Liver (tissue), 9 donors: ENCODE data around the gene ZNF22. TPM values are rescaled to one million over a fixed set of nuclear protein-coding genes. Genes with fewer than 3 reads are reported as not detected.

Experiments used
- DNase-seq: peaks from one replicate; pipeline ENCODE4 v3.0.0-alpha.2; 2017; ENCODE audit warnings: low spot score
- H3K27ac ChIP-seq, 2 donors: one replicate each; pipeline ENCODE4 v1.7.0; 2013; ENCODE audit warnings: inconsistent platforms in 2 of 2, low read length in 2 of 2, control low read depth in 1 of 2, low read depth in 1 of 2, mild to moderate bottlenecking in 1 of 2
- H3K27me3 ChIP-seq, 4 donors: one replicate each; pipeline versions ENCODE4 v1.6.1 to v1.7.0; 2013; ENCODE audit warnings: low read length in 3 of 4, inconsistent platforms in 1 of 4, mild to moderate bottlenecking in 1 of 4, moderate library complexity in 1 of 4; ENCODE audit not compliant: control insufficient read depth in 4 of 4, insufficient read depth in 4 of 4
- H3K36me3 ChIP-seq, 4 donors: one replicate each; pipeline versions ENCODE4 v1.6.1 to v1.7.0; 2013; ENCODE audit warnings: low read length in 3 of 4, mild to moderate bottlenecking in 3 of 4, low read depth in 1 of 4, moderate library complexity in 1 of 4; ENCODE audit not compliant: control insufficient read depth in 4 of 4, insufficient read depth in 3 of 4
- H3K4me1 ChIP-seq, 4 donors: one replicate each; pipeline versions ENCODE4 v1.6.1 to v1.7.0; 2013; ENCODE audit warnings: low read length in 3 of 4, mild to moderate bottlenecking in 3 of 4, moderate library complexity in 1 of 4; ENCODE audit not compliant: control insufficient read depth in 4 of 4, insufficient read depth in 4 of 4
- H3K4me3 ChIP-seq, 3 donors: one replicate each; pipeline versions ENCODE4 v1.6.1 to v1.7.0; 2013; ENCODE audit warnings: low read length in 3 of 3, control low read depth in 1 of 3, low read depth in 1 of 3, mild to moderate bottlenecking in 1 of 3
- H3K9ac ChIP-seq, 2 donors: one replicate each; pipeline ENCODE4 v1.7.0; 2013; ENCODE audit warnings: low read length in 2 of 2, mild to moderate bottlenecking in 2 of 2, moderate library complexity in 2 of 2, control low read depth in 1 of 2, low read depth in 1 of 2
- H3K9me3 ChIP-seq, 4 donors: one replicate each; pipeline versions ENCODE4 v1.6.1 to v1.7.0; 2013; ENCODE audit warnings: low read length in 3 of 4; ENCODE audit not compliant: control insufficient read depth in 4 of 4
- ATF3 ChIP-seq: IDR thresholded peaks from 2 replicates; pipeline ENCODE4 v1.6.1; 2016; ENCODE audit warnings: antibody characterized with exemption
- CTCF ChIP-seq: fragments of 150-350 bp; IDR thresholded peaks from 2 replicates; pipeline ENCODE4 v1.5.1; 2017; ENCODE audit warnings: improper control_type of control experiment, low read depth, low read length; ENCODE audit not compliant: missing input control
- EGR1 ChIP-seq, 2 donors: IDR thresholded peaks; 2 replicates each; pipeline ENCODE4 v1.6.1; 2016 to 2018; ENCODE audit warnings: antibody characterized with exemption in 2 of 2, low read depth in 2 of 2
- FOXA1 ChIP-seq: IDR thresholded peaks from 2 replicates; pipeline ENCODE4 v1.6.1; 2016; ENCODE audit warnings: antibody characterized with exemption
- FOXA2 ChIP-seq: IDR thresholded peaks from 2 replicates; pipeline ENCODE4 v1.6.1; 2016; ENCODE audit warnings: antibody characterized with exemption
- GABPA ChIP-seq, 2 donors: IDR thresholded peaks in 1 of 2; conservative IDR thresholded peaks in 1 of 2; 2 replicates each; pipeline ENCODE4 v1.6.1; 2016; ENCODE audit warnings: antibody characterized with exemption in 2 of 2, mild to moderate bottlenecking in 1 of 2, moderate library complexity in 1 of 2
- HNF4A ChIP-seq, 2 donors: conservative IDR thresholded peaks; 2 replicates each; pipeline ENCODE4 v1.6.1; 2016; ENCODE audit warnings: antibody characterized with exemption in 2 of 2, mild to moderate bottlenecking in 2 of 2
- HNF4G ChIP-seq: IDR thresholded peaks from 2 replicates; pipeline ENCODE4 v1.6.1; 2016; ENCODE audit warnings: antibody characterized with exemption
- JUND ChIP-seq, 2 donors: IDR thresholded peaks; 2 replicates each; pipeline ENCODE4 v1.6.1; 2016; ENCODE audit warnings: antibody characterized with exemption in 2 of 2
- MAX ChIP-seq: IDR thresholded peaks from 2 replicates; pipeline ENCODE4 v1.6.1; 2016; ENCODE audit warnings: antibody characterized with exemption
- NR2F2 ChIP-seq: IDR thresholded peaks from 2 replicates; pipeline ENCODE4 v1.6.1; 2016; ENCODE audit warnings: antibody characterized with exemption
- RAD21 ChIP-seq, 2 donors: IDR thresholded peaks; 2 replicates each; pipeline ENCODE4 v1.6.1; 2016; ENCODE audit warnings: antibody characterized with exemption in 2 of 2, mild to moderate bottlenecking in 2 of 2
- REST ChIP-seq: IDR thresholded peaks from 2 replicates; pipeline ENCODE4 v1.6.1; 2016; ENCODE audit warnings: antibody characterized with exemption, mild to moderate bottlenecking
- RXRA ChIP-seq, 2 donors: IDR thresholded peaks; 2 replicates each; pipeline ENCODE4 v1.6.1; 2017 to 2018; ENCODE audit warnings: antibody characterized with exemption in 2 of 2, mild to moderate bottlenecking in 1 of 2
- SP1 ChIP-seq: IDR thresholded peaks from 2 replicates; pipeline ENCODE4 v1.6.1; 2018; ENCODE audit warnings: antibody characterized with exemption, mild to moderate bottlenecking
- TAF1 ChIP-seq: conservative IDR thresholded peaks from 2 replicates; pipeline ENCODE4 v1.6.1; 2016; ENCODE audit warnings: antibody characterized with exemption, mild to moderate bottlenecking
- YY1 ChIP-seq: IDR thresholded peaks from 2 replicates; pipeline ENCODE4 v1.6.1; 2016; ENCODE audit warnings: antibody characterized with exemption, mild to moderate bottlenecking
- ZBTB33 ChIP-seq: IDR thresholded peaks from 2 replicates; pipeline ENCODE4 v1.6.1; 2016; ENCODE audit warnings: antibody characterized with exemption
- WGBS: extraction: QIAGEN DNeasy Blood & Tissue Kit; methylation state at CpG from one replicate; pipeline ENCODE4 v1.1.7; 2013; 5-methylcytosine and 5-hydroxymethylcytosine counted together
- polyA plus RNA-seq, 2 donors: library from polyadenylated mRNA; stranded (reverse) in 1 of 2; unstranded in 1 of 2; fragments of 200-250 nt in 1 of 2; fragments of >200 nt in 1 of 2; fragmentation: Nextera tagmentation in 1 of 2; extraction: Ambion mirVana in 1 of 2; gene quantifications; one replicate each; pipeline versions ENCODE4 v1.2.1 to v1.2.3, GENCODE V29; 2013 to 2015
- total RNA-seq, 2 donors: library from RNA; depleted of rRNA; stranded (reverse); fragments of >200 nt; gene quantifications; one replicate each; pipeline ENCODE4 v1.2.3, GENCODE V29; 2014
- donor health status: healthy.
- donor health status: healthy.
- donor health status: healthy.
- donor health status: healthy.
- donor health status: healthy.

The ZNF22 gene
- total and polyA plus RNA-seq, 4 donors: 10.3 to 22.6 (median 20.3) TPM

- H3K4me3 ChIP-seq: no peak overlapping the region
- 50% methylated on average over 11 of the region's 11 CpGs for WGBS
- peak overlapping the region; percentile 0 to 51 for H3K9ac ChIP-seq
- peaks cover 0 to 5% (median under 1%) of the 10 kb centered on the region in 4 donors for H3K36me3 ChIP-seq
- H3K27ac ChIP-seq: peak overlapping the region; percentile 91 to 94
- H3K27me3 ChIP-seq: no peaks in the 10 kb centered on the region
- DNase-seq: no peak
- peaks cover 30 to 48% (median 40%) of the 10 kb centered on the region in 4 donors for H3K4me1 ChIP-seq
- no peaks in the 10 kb centered on the region for H3K9me3 ChIP-seq
- TF ChIP-seq NR2F2 (no peak), REST (no peak), HNF4G (no peak), GABPA (IDR thresholded peaks at IDR 0.05 in 1 of 2, conservative IDR thresholded peaks at IDR 0.05 in 1 of 2) (no peak), MAX (no peak), ZBTB33 (no peak), YY1 (peak; percentile 50), RXRA (IDR thresholded peaks at IDR 0.05) (peak in 1 of 2 donors; percentile 62), HNF4A (conservative IDR thresholded peaks at IDR 0.05) (no peak), JUND (IDR thresholded peaks at IDR 0.05) (peak in 1 of 2 donors; percentile 59), CTCF (no peak), EGR1 (IDR thresholded peaks at IDR 0.05; ENCODE audit: low read depth in 2 of 2) (no peak), FOXA2 (no peak), ATF3 (no peak), TAF1 (peak; percentile 0), FOXA1 (no peak), RAD21 (IDR thresholded peaks at IDR 0.05) (no peak), SP1 (no peak)
Measured at GRCh38 chr10:44981172-44982113, 19.3 kb upstream of the ZNF22 start.
